HG03280 (cell line): Measurements from ENCODE around the gene ZNF524.
"Not testable (repeated sequence)": the region's sequence is repeated elsewhere in the genome, so short reads cannot be mapped to it uniquely, and the experiment has no call there.

Experiments used
- ATAC-seq: cut with Tn5 transposase; IDR thresholded peaks from one replicate; pipeline ENCODE4 v1.9.1; 2021; ENCODE audit warnings: mild to moderate bottlenecking, moderate library complexity; ENCODE audit not compliant: unreplicated experiment

ZNF524 gene

GRCh38 chr19:55599842-55600661 lies at the start of gene ZNF524:
ZNF524 (plus strand) TSS chr19:55600288; CDS start chr19:55602113, 1,825 bp downstream.
- peak; percentile 45 for ATAC-seq

- ATAC-seq = no peak
These were observed 49.8 kb upstream of the ZNF524 start for GRCh38 chr19:55550321-55550650.

- ATAC-seq = no peak
These were observed 47.9 kb upstream of the ZNF524 start for GRCh38 chr19:55552206-55552605.

- ATAC-seq = no peak
These were observed 47.5 kb upstream of the ZNF524 start for GRCh38 chr19:55552620-55553019.

- ATAC-seq = no peak
These were observed 46.6 kb upstream of the ZNF524 start for GRCh38 chr19:55553217-55554182.

GRCh38 chr19:55554302-55554701 lies 45.8 kb upstream of the ZNF524 start:
- ATAC-seq = no peak

- no peak for ATAC-seq
These were observed 45.3 kb upstream of the ZNF524 start for GRCh38 chr19:55554741-55555152.

GRCh38 chr19:55559684-55560083 lies 40.4 kb upstream of the ZNF524 start:
- no peak for ATAC-seq

- ATAC-seq = no peak
These were observed 36.8 kb upstream of the ZNF524 start for GRCh38 chr19:55563261-55563690.

GRCh38 chr19:55566823-55567222 lies 33.3 kb upstream of the ZNF524 start:
- ATAC-seq = no peak

- ATAC-seq = no peak
These were observed 32.3 kb upstream of the ZNF524 start for GRCh38 chr19:55567708-55568328.

- ATAC-seq = not testable (repeated sequence)
These were observed 30.6 kb upstream of the ZNF524 start for GRCh38 chr19:55569477-55569876.

GRCh38 chr19:55573929-55574328 lies 26.2 kb upstream of the ZNF524 start:
- ATAC-seq = not testable (repeated sequence)

GRCh38 chr19:55576746-55577145 lies 23.3 kb upstream of the ZNF524 start:
- ATAC-seq = no peak

GRCh38 chr19:55578031-55578760 lies 21.9 kb upstream of the ZNF524 start:
- ATAC-seq = no peak

- no peak for ATAC-seq
These were observed 21.0 kb upstream of the ZNF524 start for GRCh38 chr19:55578761-55579747.

GRCh38 chr19:55579766-55580621 lies 20.1 kb upstream of the ZNF524 start:
- no peak for ATAC-seq

GRCh38 chr19:55580628-55581144 lies 19.4 kb upstream of the ZNF524 start, which contains the start of gene ZNF579:
ZNF579 (minus strand) TSS chr19:55580848; CDS start chr19:55579639, 1,209 bp downstream.
- ATAC-seq = no peak
